Measurements from ENCODE around the gene AARS2. TPM values are rescaled to one million over a fixed set of nuclear protein-coding genes. Genes with fewer than 3 reads are reported as not detected.

AARS2 gene
- polyA plus RNA-seq, 2 of the 4 experiments (the other 2 are of a cell fraction), result 4.3 to 6.2 TPM

GRCh38 chr6:44338228-44339122, 25.3 kb upstream of the AARS2 start:
- H3K9me3 ChIP-seq, result no peaks in the 10 kb centered on the region
- FAIRE-seq, result no peak
- CTCF ChIA-PET, result interaction anchor here (0.6 to 7.2 kb wide), 40 partner anchors 9 to 250 kb away, joined by 3 to 181 read pairs (median 4); partner anchors contain the start of genes AARS2, NFKBIE and TMEM151B
- DNase-seq (ENCODE audit: low read depth in 1 of 2, low spot score in 1 of 2), result peak; percentile 33 to 60
- POLR2A ChIA-PET, result no interaction called here
- H3K4me3 ChIP-seq, result no peak overlapping the region
- H3K4me1 ChIP-seq, result no peaks in the 10 kb centered on the region
- TF ChIP-seq CTCF (IDR thresholded peaks at IDR 0.05), result peak; percentile 74
- TF ChIP-seq TP53 (CRISPR knock-in tag; IDR thresholded peaks at IDR 0.05), result no peak
- no peak for TF ChIP-seq USF2 (IDR thresholded peaks at IDR 0.05)
- TF ChIP-seq SMC3 (IDR thresholded peaks at IDR 0.05), result peak; percentile 70
- TF ChIP-seq RAD21 (conservative IDR thresholded peaks at IDR 0.05 in 1 of 2, IDR thresholded peaks at IDR 0.05 in 1 of 2), result peak; percentile 79 to 87
- TF ChIP-seq ESRRA (IDR thresholded peaks at IDR 0.05; ENCODE audit: borderline replicate concordance, low read length), result peak; percentile 93
- 1% methylated on average over 11 of the region's 11 CpGs for WGBS (ENCODE audit: missing lambda C conversion rate)
- no peak overlapping the region for H3K4me2 ChIP-seq
- ATAC-seq, result peak; percentile 89 to 92
- H3K27ac ChIP-seq, result no peak overlapping the region

- H3K4me2 ChIP-seq, result no peak overlapping the region
- CTCF ChIA-PET, result interaction anchor here (0.8 to 7.2 kb wide), 6 partner anchors 10 to 67 kb away, joined by 3 to 181 read pairs (median 3); partner anchors contain the start of genes NFKBIE and TMEM151B
- no peaks in the 10 kb centered on the region for H3K9me3 ChIP-seq
- 28% methylated on average over 1 of the region's 1 CpG for WGBS (ENCODE audit: missing lambda C conversion rate)
- POLR2A ChIA-PET, result no interaction called here
- ATAC-seq (no peak), DNase-seq (ENCODE audit: low read depth in 1 of 2, low spot score in 1 of 2) (no peak), FAIRE-seq (no peak)
- no peaks in the 10 kb centered on the region for H3K4me1 ChIP-seq
- no peak overlapping the region for H3K27ac ChIP-seq
- TF ChIP-seq PBX3 (IDR thresholded peaks at IDR 0.05) (no peak), CHD2 (IDR thresholded peaks at IDR 0.05; ENCODE audit: low read length, partially characterized antibody) (no peak), CEBPB (IDR thresholded peaks at IDR 0.05) (no peak), POLR2AphosphoS2 (conservative IDR thresholded peaks at IDR 0.05; ENCODE audit: low read length) (no peak), TFCP2L1 (CRISPR knock-in tag; IDR thresholded peaks at IDR 0.05) (no peak), MAFK (IDR thresholded peaks at IDR 0.05; ENCODE audit: partially characterized antibody) (no peak), CHD4 (IDR thresholded peaks at IDR 0.05; ENCODE audit: borderline replicate concordance) (no peak), KDM5A (IDR thresholded peaks at IDR 0.05) (no peak), USF2 (IDR thresholded peaks at IDR 0.05) (no peak), HOXB13 (CRISPR knock-in tag; IDR thresholded peaks at IDR 0.05; ENCODE audit: low read depth) (no peak)
- TF ChIP-seq, protein P1, sequence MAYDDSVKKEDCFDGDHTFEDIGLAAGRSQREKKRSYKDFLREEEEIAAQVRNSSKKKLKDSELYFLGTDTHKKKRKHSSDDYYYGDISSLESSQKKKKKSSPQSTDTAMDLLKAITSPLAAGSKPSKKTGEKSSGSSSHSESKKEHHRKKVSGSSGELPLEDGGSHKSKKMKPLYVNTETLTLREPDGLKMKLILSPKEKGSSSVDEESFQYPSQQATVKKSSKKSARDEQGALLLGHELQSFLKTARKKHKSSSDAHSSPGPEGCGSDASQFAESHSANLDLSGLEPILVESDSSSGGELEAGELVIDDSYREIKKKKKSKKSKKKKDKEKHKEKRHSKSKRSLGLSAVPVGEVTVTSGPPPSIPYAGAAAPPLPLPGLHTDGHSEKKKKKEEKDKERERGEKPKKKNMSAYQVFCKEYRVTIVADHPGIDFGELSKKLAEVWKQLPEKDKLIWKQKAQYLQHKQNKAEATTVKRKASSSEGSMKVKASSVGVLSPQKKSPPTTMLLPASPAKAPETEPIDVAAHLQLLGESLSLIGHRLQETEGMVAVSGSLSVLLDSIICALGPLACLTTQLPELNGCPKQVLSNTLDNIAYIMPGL (CRISPR knock-in tag; IDR thresholded peaks at IDR 0.05; ENCODE audit: borderline replicate concordance), result no peak
- TF ChIP-seq, protein P2, sequence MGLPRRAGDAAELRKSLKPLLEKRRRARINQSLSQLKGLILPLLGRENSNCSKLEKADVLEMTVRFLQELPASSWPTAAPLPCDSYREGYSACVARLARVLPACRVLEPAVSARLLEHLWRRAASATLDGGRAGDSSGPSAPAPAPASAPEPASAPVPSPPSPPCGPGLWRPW (IDR thresholded peaks at IDR 0.05), result no peak
- H3K4me3 ChIP-seq, result no peak overlapping the region
Measured at GRCh38 chr6:44335631-44336030, 22.5 kb upstream of the AARS2 start.
